Neural cell (in vitro differentiated cells): ENCODE measurements around the gene TAOK1. TPM values are rescaled to one million over a fixed set of nuclear protein-coding genes. Genes with fewer than 3 reads are reported as not detected.

ENCODE experiments used
- H2AFZ ChIP-seq: fragments of 200-600, 300-800 bp; sonication (generic), shearing (Covaris generic); 2 replicates; pipeline ENCODE4 v1.6.0; 2014; ENCODE audit warnings: low read depth, mild to moderate bottlenecking, antibody characterized with exemption, low read length, moderate library complexity
- H3F3A ChIP-seq: fragments of 200-600 bp; shearing (Covaris generic); 2 replicates; pipeline ENCODE4 v1.6.1; 2016; ENCODE audit warnings: mild to moderate bottlenecking, moderate library complexity, mixed read lengths, antibody characterized with exemption, low read length; ENCODE audit not compliant: insufficient read depth, poor library complexity, severe bottlenecking
- H3K27ac ChIP-seq: fragments of 200-600, 300-800 bp; sonication (generic), shearing (Covaris generic); 2 replicates; pipeline ENCODE4 v1.5.1; 2014; ENCODE audit warnings: mild to moderate bottlenecking, low read length, moderate library complexity
- H3K27me3 ChIP-seq: fragments of 300-800, 200-600 bp; sonication (generic), shearing (Covaris generic); 2 replicates; pipeline ENCODE4 v1.6.0; 2014; ENCODE audit warnings: mild to moderate bottlenecking, low read depth, low read length, moderate library complexity; ENCODE audit not compliant: insufficient read depth
- H3K36me3 ChIP-seq: fragments of 300-800, 200-600 bp; sonication (generic), shearing (Covaris generic); 2 replicates; pipeline ENCODE4 v1.5.1; 2014; ENCODE audit warnings: mild to moderate bottlenecking, antibody characterized with exemption, low read length, moderate library complexity; ENCODE audit not compliant: insufficient read depth
- H3K4me2 ChIP-seq: fragments of 300-800, 200-600 bp; sonication (generic), shearing (Covaris generic); 2 replicates; pipeline ENCODE4 v1.6.0; 2014; ENCODE audit warnings: mild to moderate bottlenecking, low read length
- H3K4me3 ChIP-seq: fragments of 300-800, 200-600 bp; sonication (generic), shearing (Covaris generic); 2 replicates; pipeline ENCODE4 v1.5.1; 2014; ENCODE audit warnings: mild to moderate bottlenecking, low read length, moderate library complexity
- H3K79me2 ChIP-seq: fragments of 200-600 bp; shearing (Covaris generic); replicated peaks from 2 replicates; pipeline ENCODE4 v1.6.0; 2014; ENCODE audit warnings: mild to moderate bottlenecking, low read length, moderate library complexity; ENCODE audit not compliant: insufficient read depth
- H3K9ac ChIP-seq: fragments of 300-800, 200-600 bp; sonication (generic), shearing (Covaris generic); 2 replicates; pipeline ENCODE4 v1.6.1; 2016; ENCODE audit warnings: mild to moderate bottlenecking, low read length, mixed read lengths
- H3K9me2 ChIP-seq: fragments of 200-600 bp; shearing (Covaris generic); 2 replicates; pipeline ENCODE4 v1.6.1; 2016; ENCODE audit warnings: mild to moderate bottlenecking, low read length, mixed read lengths; ENCODE audit not compliant: insufficient read depth
- H3K9me3 ChIP-seq: fragments of 200-600, 300-800 bp; sonication (generic), shearing (Covaris generic); 2 replicates; pipeline ENCODE4 v1.6.1; 2016; ENCODE audit warnings: mild to moderate bottlenecking, mixed run types, low read length, moderate library complexity, mixed read lengths
- H4K20me1 ChIP-seq: fragments of 200-600 bp; shearing (Covaris generic); 2 replicates; pipeline ENCODE4 v1.6.1; 2016; ENCODE audit warnings: mild to moderate bottlenecking, mixed run types; ENCODE audit not compliant: insufficient read depth
- RAD21 ChIP-seq: fragments of 450-650 bp; conservative IDR thresholded peaks from 2 replicates; pipeline ENCODE4 v1.6.1; 2014; ENCODE audit warnings: antibody characterized with exemption, mild to moderate bottlenecking, moderate library complexity
- SMC3 ChIP-seq: fragments of 450-650 bp; conservative IDR thresholded peaks from 2 replicates; pipeline ENCODE4 v1.6.1; 2014; ENCODE audit warnings: antibody characterized with exemption, mild to moderate bottlenecking, moderate library complexity; ENCODE audit not compliant: poor library complexity
- TAF1 ChIP-seq: IDR thresholded peaks from 2 replicates; pipeline ENCODE4 v1.6.1; 2012; ENCODE audit warnings: low read depth
- polyA plus RNA-seq: library from polyadenylated mRNA; depleted of rRNA; stranded (reverse); fragments of >200 nt; gene quantifications from 2 replicates; pipeline ENCODE4 v1.2.3, GENCODE V29; 2014
- TF ChIP-seq, protein P1 (sequence below): fragments of 450-650 bp; IDR thresholded peaks from 2 replicates; pipeline ENCODE4 v1.5.1; 2014; ENCODE audit warnings: antibody characterized with exemption, mild to moderate bottlenecking, moderate library complexity; ENCODE audit not compliant: poor library complexity, severe bottlenecking
- TF ChIP-seq, protein P2 (sequence below): IDR thresholded peaks from 2 replicates; pipeline ENCODE4 v1.6.1; 2012; ENCODE audit warnings: borderline replicate concordance

Gene TAOK1
- polyA plus RNA-seq, 1 donor from 2014 or later: 53.2 TPM

DNA sequence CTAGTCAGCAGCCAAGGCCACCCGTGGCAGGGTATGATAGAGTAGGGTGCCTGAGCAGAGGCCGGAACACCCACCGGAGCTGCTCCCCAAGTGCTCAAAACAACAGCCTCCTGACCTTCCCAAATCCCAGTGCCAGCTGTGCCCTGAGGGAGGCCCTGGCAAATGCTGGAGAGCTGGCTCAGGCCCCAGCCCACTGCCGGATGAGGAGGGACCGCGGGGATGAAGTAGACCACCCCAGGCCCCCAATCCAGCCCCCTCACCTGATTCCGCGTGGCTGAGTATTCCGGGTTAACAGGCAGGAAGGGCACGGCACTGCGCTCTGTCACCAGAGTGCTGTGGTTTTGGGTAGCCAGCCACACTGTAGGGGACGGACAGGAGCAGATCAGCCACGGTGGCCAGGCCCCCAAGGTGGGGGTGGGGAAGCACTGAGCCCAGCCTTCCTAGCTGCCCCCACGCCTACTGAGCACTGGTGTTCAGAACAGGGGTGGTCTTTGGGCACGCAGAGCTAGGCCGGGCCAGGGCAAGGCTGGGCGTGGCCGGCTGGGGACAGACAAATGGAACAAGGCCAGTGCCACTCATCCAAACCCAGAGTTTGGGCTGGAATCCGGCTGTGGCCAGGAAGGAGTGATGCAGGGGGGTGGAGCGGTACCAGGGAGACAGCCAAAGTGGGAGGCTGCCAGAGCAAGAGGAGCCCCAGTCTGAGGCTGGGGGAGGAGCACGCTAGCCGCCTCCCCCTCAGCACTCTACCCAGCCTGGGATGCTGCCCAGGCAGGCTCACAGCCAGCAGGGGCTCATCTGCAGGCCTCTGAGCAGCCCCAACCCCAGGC is 187.4 kb downstream of the TAOK1 start (continued):
- TF ChIP-seq, protein P1, sequence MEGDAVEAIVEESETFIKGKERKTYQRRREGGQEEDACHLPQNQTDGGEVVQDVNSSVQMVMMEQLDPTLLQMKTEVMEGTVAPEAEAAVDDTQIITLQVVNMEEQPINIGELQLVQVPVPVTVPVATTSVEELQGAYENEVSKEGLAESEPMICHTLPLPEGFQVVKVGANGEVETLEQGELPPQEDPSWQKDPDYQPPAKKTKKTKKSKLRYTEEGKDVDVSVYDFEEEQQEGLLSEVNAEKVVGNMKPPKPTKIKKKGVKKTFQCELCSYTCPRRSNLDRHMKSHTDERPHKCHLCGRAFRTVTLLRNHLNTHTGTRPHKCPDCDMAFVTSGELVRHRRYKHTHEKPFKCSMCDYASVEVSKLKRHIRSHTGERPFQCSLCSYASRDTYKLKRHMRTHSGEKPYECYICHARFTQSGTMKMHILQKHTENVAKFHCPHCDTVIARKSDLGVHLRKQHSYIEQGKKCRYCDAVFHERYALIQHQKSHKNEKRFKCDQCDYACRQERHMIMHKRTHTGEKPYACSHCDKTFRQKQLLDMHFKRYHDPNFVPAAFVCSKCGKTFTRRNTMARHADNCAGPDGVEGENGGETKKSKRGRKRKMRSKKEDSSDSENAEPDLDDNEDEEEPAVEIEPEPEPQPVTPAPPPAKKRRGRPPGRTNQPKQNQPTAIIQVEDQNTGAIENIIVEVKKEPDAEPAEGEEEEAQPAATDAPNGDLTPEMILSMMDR: no peak

DNA sequence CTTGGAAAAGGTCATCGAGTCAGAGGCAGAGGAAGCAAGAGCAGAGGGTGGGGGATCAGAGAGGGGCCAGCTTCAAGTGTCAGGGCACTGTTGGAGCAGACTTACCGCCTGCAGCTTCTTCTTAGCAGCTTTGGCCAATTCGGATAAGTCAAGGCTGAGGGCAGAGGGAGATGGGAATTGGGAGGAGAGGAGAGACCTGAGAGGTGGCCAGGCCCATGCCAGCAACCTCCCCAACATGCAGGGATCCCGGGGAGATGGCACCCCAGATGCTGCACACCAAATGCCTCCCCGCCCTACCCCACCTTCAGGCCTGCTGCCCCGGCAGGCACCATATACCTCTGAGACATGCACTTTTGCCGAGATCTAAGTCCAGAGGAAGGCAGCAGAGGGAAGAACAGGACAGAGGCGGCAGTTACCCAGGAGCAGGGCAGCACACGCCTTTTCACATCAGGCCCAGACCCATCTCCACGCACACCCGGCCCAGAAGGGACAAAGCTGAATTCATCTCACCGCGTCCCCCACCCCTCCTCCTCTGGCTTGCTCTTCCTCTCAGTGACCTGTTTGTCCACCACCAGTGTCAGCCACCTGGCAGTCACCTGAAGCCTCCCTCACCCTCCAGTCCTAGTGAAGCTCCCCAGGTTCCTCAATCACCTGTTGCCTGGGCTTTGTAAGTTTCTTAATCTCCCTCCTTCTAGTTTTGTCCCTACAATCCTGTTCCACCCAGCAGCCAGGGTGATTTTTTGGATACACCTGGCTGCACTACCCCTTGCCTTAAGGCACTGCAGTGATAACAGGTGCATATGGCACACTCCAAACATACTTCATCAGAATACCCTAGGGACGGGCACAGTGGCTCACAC is 188.7 kb downstream of the TAOK1 start:
- H2AFZ ChIP-seq: no peak overlapping the region
- H3K79me2 ChIP-seq: peaks cover 3% of the 10 kb centered on the region
- H3K9ac ChIP-seq: no peak overlapping the region
- no peaks in the 10 kb centered on the region for H4K20me1 ChIP-seq
- no peak overlapping the region for H3K4me3 ChIP-seq
- H3K27me3 ChIP-seq: no peaks in the 10 kb centered on the region
- H3K9me2 ChIP-seq: no peaks in the 10 kb centered on the region
- H3F3A ChIP-seq: no peaks in the 10 kb centered on the region
- H3K27ac ChIP-seq: no peak overlapping the region
- no peaks in the 10 kb centered on the region for H3K36me3 ChIP-seq
- H3K4me2 ChIP-seq: no peak overlapping the region
- TF ChIP-seq TAF1: no peak
- H3K9me3 ChIP-seq: no peaks in the 10 kb centered on the region

DNA sequence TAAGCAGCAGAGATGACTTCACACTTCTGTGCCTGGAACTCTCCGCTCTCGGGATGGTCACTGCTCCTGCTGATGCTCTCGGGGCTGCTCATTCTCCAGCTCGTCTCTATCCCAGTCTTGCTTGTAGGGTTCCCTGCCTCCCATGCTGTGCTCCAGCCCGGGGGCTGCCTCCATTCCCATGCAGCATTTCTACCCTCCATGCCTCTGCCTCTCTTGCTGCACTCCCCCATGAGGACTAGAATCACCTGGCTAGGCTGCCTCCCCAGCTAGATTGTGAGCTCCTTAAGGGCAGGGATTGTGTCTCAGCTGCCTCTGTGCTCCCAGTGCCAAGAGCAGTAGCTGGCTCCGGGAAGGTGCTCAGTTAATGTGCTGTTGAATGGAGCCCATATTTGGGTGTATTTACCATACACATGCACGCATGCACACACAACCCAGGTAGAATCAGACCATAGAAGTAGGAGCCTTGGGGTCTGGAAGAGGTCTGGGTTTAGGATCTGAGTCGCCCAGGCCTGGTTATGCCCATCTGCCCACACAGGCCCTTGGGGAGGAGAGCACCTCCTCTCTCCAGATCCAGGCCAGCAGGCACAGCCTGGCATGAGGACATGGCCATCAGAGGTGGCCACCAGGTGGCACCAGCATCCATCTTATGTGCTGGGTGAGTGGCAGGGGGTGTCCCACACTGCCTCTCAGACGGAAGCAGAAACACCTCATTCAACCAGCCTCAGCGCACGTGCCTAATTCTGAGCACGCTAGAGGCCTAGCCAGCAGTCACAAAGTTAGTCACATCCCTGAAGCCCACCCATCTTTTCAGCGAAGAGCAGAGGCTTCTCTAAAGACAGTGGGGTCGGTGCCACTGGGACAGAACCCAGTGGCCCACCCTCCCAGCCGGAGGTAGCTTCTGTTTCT is 190.0 kb downstream of the TAOK1 start:
- Histone ChIP-seq H3K4me2 (no peak overlapping the region), H3K27ac (no peak overlapping the region), H3K9me3 (no peaks in the 10 kb centered on the region), H3K4me3 (no peak overlapping the region), H3K36me3 (no peaks in the 10 kb centered on the region), H3K9me2 (no peaks in the 10 kb centered on the region), H3K27me3 (no peaks in the 10 kb centered on the region), H3F3A (no peaks in the 10 kb centered on the region), H4K20me1 (no peaks in the 10 kb centered on the region), H2AFZ (no peak overlapping the region), H3K79me2 (peaks cover 3% of the 10 kb centered on the region), H3K9ac (no peak overlapping the region)
- TF ChIP-seq SMC3 (peak; percentile 91), RAD21 (peak; percentile 88)
- TF ChIP-seq, protein P1: peak; percentile 92
- TF ChIP-seq, protein P2, sequence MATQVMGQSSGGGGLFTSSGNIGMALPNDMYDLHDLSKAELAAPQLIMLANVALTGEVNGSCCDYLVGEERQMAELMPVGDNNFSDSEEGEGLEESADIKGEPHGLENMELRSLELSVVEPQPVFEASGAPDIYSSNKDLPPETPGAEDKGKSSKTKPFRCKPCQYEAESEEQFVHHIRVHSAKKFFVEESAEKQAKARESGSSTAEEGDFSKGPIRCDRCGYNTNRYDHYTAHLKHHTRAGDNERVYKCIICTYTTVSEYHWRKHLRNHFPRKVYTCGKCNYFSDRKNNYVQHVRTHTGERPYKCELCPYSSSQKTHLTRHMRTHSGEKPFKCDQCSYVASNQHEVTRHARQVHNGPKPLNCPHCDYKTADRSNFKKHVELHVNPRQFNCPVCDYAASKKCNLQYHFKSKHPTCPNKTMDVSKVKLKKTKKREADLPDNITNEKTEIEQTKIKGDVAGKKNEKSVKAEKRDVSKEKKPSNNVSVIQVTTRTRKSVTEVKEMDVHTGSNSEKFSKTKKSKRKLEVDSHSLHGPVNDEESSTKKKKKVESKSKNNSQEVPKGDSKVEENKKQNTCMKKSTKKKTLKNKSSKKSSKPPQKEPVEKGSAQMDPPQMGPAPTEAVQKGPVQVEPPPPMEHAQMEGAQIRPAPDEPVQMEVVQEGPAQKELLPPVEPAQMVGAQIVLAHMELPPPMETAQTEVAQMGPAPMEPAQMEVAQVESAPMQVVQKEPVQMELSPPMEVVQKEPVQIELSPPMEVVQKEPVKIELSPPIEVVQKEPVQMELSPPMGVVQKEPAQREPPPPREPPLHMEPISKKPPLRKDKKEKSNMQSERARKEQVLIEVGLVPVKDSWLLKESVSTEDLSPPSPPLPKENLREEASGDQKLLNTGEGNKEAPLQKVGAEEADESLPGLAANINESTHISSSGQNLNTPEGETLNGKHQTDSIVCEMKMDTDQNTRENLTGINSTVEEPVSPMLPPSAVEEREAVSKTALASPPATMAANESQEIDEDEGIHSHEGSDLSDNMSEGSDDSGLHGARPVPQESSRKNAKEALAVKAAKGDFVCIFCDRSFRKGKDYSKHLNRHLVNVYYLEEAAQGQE: no peak
